ENCODE measurements around the gene ASAP2. TPM values are rescaled to one million over a fixed set of nuclear protein-coding genes. Genes with fewer than 3 reads are reported as not detected.

ASAP2 gene
- total and polyA plus RNA-seq, 9 of the 15 experiments (the other 6 are each of a cell fraction or from before 2014, with no cell fraction given) = 0.06 to 4.3 (median 3.1) TPM

DNA sequence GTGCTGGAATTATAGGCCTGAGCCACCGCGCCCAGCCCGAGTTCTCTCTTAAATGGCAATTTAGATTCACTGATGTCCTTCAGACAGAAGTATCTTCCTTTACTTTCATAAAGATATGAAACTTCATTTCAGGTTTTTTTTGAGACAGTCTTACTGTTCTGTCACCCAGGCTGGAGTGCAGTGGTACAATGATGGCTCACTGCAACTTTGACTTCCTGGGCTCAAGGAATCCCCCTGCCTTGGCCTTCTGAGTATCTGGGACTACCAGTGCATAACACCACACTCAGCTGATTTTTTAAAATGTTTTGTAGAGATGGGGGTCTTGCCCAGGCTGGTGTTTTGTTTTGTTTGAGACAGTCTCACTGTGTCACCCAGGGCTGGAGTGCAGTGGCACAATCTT lies 203.5 kb downstream of the ASAP2 start (continued):
- TF ChIP-seq, protein P1, sequence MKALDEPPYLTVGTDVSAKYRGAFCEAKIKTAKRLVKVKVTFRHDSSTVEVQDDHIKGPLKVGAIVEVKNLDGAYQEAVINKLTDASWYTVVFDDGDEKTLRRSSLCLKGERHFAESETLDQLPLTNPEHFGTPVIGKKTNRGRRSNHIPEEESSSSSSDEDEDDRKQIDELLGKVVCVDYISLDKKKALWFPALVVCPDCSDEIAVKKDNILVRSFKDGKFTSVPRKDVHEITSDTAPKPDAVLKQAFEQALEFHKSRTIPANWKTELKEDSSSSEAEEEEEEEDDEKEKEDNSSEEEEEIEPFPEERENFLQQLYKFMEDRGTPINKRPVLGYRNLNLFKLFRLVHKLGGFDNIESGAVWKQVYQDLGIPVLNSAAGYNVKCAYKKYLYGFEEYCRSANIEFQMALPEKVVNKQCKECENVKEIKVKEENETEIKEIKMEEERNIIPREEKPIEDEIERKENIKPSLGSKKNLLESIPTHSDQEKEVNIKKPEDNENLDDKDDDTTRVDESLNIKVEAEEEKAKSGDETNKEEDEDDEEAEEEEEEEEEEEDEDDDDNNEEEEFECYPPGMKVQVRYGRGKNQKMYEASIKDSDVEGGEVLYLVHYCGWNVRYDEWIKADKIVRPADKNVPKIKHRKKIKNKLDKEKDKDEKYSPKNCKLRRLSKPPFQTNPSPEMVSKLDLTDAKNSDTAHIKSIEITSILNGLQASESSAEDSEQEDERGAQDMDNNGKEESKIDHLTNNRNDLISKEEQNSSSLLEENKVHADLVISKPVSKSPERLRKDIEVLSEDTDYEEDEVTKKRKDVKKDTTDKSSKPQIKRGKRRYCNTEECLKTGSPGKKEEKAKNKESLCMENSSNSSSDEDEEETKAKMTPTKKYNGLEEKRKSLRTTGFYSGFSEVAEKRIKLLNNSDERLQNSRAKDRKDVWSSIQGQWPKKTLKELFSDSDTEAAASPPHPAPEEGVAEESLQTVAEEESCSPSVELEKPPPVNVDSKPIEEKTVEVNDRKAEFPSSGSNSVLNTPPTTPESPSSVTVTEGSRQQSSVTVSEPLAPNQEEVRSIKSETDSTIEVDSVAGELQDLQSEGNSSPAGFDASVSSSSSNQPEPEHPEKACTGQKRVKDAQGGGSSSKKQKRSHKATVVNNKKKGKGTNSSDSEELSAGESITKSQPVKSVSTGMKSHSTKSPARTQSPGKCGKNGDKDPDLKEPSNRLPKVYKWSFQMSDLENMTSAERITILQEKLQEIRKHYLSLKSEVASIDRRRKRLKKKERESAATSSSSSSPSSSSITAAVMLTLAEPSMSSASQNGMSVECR (CRISPR knock-in tag; IDR thresholded peaks at IDR 0.05) = no peak
- TF ChIP-seq ZFPM2 (CRISPR knock-in tag; IDR thresholded peaks at IDR 0.05) (no peak), ZNF239 (CRISPR knock-in tag; IDR thresholded peaks at IDR 0.05) (no peak)
- TF ChIP-seq, protein P2, sequence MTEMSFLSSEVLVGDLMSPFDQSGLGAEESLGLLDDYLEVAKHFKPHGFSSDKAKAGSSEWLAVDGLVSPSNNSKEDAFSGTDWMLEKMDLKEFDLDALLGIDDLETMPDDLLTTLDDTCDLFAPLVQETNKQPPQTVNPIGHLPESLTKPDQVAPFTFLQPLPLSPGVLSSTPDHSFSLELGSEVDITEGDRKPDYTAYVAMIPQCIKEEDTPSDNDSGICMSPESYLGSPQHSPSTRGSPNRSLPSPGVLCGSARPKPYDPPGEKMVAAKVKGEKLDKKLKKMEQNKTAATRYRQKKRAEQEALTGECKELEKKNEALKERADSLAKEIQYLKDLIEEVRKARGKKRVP (CRISPR knock-in tag; IDR thresholded peaks at IDR 0.05) = no peak

DNA sequence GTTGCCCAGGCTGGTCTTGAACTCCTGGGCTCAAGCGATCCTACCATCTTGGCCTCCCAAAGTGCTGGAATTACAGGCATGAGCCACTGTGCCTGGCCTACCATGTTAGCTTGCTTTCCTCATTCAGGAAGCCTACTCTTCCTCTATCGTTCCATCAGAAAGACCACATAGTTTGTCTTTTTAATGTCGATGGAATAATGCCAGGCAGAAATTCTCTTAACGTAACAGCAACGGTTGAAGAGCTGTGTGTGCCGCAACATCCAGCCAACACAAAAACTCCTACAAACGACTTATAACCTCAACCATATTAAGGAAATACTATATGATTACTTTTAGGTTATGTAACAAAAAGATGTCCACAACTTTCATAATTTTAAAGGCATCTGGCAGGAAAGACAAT lies 206.2 kb downstream of the ASAP2 start:
- in situ Hi-C loops (cut with MboI) = no loop called here
- CTCF ChIA-PET (ENCODE audit: low intra/inter-chr PET ratio) = no interaction called here
- TF ChIP-seq MXI1 (IDR thresholded peaks at IDR 0.05; ENCODE audit: low read depth, low read length) (no peak), CSDE1 (IDR thresholded peaks at IDR 0.05) (no peak), ZNF146 (CRISPR knock-in tag; IDR thresholded peaks at IDR 0.05; ENCODE audit: unreplicated experiment) (no peak), HOXB6 (CRISPR knock-in tag; IDR thresholded peaks at IDR 0.05; ENCODE audit: borderline replicate concordance) (no peak), NFXL1 (CRISPR knock-in tag; IDR thresholded peaks at IDR 0.05) (no peak), POLR2G (IDR thresholded peaks at IDR 0.05; ENCODE audit: low read depth, low read length) (no peak)
- TF ChIP-seq, protein P3, sequence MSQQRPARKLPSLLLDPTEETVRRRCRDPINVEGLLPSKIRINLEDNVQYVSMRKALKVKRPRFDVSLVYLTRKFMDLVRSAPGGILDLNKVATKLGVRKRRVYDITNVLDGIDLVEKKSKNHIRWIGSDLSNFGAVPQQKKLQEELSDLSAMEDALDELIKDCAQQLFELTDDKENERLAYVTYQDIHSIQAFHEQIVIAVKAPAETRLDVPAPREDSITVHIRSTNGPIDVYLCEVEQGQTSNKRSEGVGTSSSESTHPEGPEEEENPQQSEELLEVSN (IDR thresholded peaks at IDR 0.05; ENCODE audit: borderline replicate concordance in 1 of 2, extremely low read depth in 1 of 2, insufficient read depth in 1 of 2, insufficient read length in 1 of 2, low read depth in 1 of 2, low read length in 1 of 2, poor library complexity in 1 of 2, severe bottlenecking in 1 of 2) = no peak
- TF ChIP-seq, protein P4, sequence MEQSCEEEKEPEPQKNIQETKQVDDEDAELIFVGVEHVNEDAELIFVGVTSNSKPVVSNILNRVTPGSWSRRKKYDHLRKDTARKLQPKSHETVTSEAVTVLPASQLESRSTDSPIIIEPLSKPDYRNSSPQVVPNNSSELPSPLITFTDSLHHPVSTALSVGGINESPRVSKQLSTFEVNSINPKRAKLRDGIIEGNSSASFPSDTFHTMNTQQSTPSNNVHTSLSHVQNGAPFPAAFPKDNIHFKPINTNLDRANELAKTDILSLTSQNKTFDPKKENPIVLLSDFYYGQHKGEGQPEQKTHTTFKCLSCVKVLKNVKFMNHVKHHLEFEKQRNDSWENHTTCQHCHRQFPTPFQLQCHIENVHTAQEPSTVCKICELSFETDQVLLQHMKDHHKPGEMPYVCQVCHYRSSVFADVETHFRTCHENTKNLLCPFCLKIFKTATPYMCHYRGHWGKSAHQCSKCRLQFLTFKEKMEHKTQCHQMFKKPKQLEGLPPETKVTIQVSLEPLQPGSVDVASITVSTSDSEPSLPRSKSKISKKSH (CRISPR knock-in tag; IDR thresholded peaks at IDR 0.05) = no peak

More for the DNA sequence above, 206.2 kb downstream of the ASAP2 start:
- Histone ChIP-seq H2AFZ (ENCODE audit: low read depth, low read length) (no peak overlapping the region), H3K27ac (ENCODE audit: extremely low read depth, low read depth, low read length) (no peak overlapping the region), H4K20me1 (replicated peaks; ENCODE audit: control insufficient read depth, insufficient read depth, low read length) (no peaks in the 10 kb centered on the region), H3K9me3 (replicated peaks; ENCODE audit: control insufficient read depth, insufficient read depth, low read depth, low read length) (no peaks in the 10 kb centered on the region), H3K4me2 (ENCODE audit: insufficient read depth, low read length) (no peak overlapping the region), H3K79me2 (ENCODE audit: control insufficient read depth, insufficient read depth, low read length) (no peaks in the 10 kb centered on the region), H3K9ac (ENCODE audit: insufficient read depth in 1 of 2, low read depth in 2 of 2, low read length in 2 of 2) (no peak overlapping the region), H3K4me1 (replicated peaks in 1 of 2; ENCODE audit: control insufficient read depth in 2 of 2, insufficient read depth in 2 of 2, low read length in 2 of 2) (no peaks in the 10 kb centered on the region), H3K27me3 (ENCODE audit: control insufficient read depth in 2 of 2, insufficient read depth in 2 of 2, low read length in 2 of 2) (no peaks in the 10 kb centered on the region), H3K9me1 (ENCODE audit: control insufficient read depth, insufficient read depth, low read length) (no peaks in the 10 kb centered on the region), H3K4me3 (no peak overlapping the region), H3K36me3 (ENCODE audit: control insufficient read depth, insufficient read depth, low read length) (peaks cover 34% of the 10 kb centered on the region; the same call in 2 of the 3 replicates)
- 91% methylated on average over 7 of the region's 7 CpGs for WGBS (ENCODE audit: insufficient coverage, low coverage, missing lambda C conversion rate)
- FAIRE-seq (no peak), ATAC-seq (no peak), DNase-seq (ENCODE audit: extremely low read depth in 1 of 4, low spot score in 3 of 4) (no peak)
- BruUV-seq (replicated peaks) = no TSS peak
- intact Hi-C loops (cut with micrococcal nuclease) = no loop called here
- POLR2A ChIA-PET = interaction anchor here (0.6 kb wide), 1 partner anchor 178 kb away, joined by 3 read pairs; no protein-coding TSS in a partner anchor
